NCI-H1694 treated with DMSO at 0.1 percent for 48 hours (cell line): ENCODE measurements around the gene NTSR1.

Source experiments
- DNase-seq: peaks from one replicate; lab custom pipeline; 2025; lab: John Stamatoyannopoulos, UW

NTSR1 gene

DNA sequence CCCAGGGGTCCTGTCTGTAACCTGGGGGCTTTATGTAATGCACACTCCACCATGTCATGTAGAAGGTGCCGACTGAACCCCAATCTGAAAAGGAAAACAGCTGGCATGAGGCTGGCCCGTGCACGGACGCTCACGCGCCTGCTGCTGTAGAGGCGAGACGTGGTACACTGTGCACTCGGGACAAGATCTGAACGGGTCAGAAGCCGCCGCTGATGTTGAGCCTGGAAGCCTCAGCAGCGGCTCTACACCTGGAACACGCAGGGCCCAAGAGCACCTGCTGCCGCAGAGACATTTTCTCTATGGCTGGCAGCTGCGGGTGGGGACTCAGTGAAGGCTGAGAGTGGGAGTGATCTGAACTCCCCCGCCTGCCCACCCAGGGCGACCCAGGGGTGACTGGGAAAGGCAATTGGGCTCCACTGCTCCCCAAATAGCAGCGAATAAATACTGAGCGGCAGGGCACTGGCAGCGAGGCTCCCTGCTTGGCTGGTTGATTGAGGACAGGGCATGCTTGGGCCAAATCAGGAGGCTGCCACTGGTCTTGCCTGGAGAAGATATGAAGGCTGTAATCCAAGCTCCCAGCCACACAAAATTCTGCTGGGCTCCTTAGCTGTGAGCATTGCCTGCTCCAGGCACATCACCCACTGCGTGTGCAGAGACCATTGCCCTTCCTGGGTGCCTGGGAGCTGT is 93.5 kb downstream of the NTSR1 start:
- DNase-seq = no peak

DNA sequence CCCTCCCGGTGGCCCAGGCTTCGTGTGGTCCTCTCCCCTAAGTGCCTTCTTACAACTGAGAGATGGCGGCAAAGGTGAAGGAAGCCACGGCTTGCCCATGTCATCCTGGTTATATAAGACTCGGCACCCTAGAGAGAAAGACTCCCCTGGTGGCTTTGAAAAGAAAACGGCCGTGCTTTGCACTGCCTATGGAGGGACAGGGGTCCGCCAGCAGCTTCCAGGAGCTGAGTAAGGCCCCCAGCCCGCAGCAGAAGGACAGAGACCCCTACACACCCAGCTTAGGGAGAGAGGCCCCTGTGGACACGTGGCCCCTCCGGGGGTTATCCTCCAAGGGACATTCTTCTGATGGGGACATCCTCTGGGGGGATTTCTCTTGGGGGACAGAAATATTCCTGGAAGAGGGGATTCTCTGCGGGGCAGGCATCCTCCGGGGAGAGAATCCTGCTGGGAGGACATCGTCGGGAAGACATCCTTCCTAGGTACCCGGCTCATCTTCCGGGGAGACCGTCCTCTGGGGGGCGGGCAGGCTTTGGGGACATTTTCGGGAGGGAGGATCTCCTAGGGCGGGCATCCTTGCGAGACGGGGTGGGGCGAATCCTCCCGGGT is 95.5 kb downstream of the NTSR1 start:
- DNase-seq = no peak

DNA sequence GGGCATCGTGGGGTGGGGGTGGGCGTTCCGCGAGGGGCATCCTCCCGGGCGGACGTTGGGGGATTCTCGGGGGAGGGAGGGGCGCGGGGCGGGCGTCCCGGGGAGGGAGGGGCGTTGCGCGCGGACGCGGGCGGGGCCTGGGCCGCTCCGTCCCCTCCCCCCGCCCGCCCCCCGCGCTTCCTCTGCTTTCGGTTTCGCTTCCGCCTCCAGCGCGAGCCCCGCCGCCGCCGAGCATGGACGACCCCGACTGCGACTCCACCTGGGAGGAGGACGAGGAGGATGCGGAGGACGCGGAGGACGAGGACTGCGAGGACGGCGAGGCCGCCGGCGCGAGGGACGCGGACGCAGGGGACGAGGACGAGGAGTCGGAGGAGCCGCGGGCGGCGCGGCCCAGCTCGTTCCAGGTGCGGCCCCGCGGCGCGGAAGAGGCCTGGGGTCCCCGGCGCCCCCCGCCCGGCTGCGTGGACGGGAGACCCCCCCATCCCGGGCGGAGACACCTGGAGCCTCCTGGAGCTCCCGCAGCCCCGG is 96.1 kb downstream of the NTSR1 start, which contains the start of gene OGFR:
Gene OGFR, plus strand, starts transcription at position 209 of the 528 bp plus-strand sequence. Its CDS starts 25 bp downstream, at position 234.
- no peak for DNase-seq

DNA sequence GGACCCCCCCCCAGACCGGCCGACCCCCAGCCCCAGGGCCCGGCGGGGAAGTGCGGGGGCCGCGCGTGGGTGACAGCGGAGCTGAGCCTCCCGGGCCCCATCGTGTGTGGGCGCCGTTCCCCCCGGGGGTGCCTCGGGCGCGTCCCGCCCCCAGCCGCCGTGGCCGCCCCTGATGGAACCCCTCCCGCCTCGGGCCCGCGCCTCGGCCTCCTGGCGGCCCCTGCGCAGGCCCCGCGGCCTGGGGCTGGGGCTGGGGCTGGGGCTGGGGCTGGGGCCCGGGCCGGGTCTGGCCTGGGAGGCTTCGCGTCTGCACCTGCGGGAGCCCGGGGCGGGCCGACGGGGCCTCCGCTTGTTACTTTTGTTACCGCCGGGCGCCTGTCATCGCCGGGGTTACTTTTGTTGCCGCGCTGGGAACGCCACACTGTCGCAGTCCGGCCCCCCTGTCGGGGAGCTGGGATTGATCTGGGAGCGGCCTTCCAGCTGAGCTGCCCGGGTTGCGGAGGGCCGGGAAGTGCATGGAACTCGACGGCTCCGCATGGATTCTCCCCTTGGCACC is 96.6 kb downstream of the NTSR1 start:
- DNase-seq = no peak

DNA sequence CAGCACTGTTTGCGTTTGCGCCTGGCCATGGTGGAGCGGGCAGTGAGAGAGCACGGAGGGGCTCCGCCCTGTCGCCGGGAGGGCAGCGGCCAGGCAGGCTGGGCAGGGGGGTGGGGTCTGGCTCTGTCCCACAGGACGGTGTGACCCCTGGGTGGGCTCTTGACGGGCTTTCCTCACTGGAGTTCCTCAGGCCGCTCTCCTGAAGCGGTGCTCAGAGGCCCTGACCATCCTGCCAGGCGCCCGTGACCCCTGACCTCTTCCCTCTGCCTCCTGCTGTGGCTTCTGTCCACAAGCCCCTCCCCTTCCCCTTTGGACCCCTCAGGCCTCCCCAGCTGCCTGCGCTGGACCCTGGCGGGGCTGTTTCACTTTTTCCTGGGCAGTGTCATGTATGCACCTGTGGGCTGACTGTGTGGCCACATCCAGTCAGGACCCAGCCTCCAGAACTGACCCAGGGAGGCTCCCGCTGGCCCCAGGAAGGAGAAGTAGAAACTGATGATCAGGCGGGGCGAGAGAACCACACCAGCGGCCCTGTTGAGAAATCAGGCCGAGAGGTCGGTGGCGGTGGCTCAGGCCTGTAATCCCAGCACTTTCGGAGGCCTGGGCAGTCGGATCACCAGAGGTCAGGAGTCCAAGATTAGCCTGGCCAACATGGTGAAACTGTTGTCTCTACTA is 97.2 kb downstream of the NTSR1 start:
- no peak for DNase-seq

DNA sequence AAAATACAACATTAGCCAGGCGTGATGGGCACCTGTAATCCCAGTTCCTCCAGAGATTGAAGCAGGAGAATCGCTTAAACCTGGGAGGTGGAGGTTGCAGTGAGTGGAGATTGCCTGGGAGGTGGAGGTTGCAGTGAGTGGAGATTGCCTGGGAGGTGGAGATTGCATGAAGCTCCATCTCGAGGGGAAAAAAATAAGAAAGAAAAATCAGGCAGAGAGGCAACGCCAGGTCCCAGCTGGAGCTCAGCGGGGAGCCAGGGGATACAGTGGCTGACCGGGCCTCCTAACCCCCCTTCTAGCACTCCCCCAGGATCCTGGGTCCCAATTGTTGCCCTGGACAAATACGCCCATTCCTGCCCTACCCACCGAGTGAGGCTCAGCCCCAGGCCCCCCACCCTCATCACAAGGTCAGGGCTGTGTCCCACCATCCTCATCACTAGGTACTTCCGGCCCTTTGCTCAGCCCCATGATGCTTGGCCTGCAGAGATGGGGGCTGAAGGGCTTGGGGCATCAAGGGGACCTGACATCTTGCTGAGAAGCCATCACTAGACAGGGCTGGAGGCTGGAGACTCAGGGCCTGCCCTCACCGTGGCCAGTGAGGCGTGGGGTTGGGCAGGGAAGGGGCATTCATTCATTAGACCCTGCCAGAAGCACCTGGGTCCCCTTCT is 97.9 kb downstream of the NTSR1 start:
- no peak for DNase-seq

DNA sequence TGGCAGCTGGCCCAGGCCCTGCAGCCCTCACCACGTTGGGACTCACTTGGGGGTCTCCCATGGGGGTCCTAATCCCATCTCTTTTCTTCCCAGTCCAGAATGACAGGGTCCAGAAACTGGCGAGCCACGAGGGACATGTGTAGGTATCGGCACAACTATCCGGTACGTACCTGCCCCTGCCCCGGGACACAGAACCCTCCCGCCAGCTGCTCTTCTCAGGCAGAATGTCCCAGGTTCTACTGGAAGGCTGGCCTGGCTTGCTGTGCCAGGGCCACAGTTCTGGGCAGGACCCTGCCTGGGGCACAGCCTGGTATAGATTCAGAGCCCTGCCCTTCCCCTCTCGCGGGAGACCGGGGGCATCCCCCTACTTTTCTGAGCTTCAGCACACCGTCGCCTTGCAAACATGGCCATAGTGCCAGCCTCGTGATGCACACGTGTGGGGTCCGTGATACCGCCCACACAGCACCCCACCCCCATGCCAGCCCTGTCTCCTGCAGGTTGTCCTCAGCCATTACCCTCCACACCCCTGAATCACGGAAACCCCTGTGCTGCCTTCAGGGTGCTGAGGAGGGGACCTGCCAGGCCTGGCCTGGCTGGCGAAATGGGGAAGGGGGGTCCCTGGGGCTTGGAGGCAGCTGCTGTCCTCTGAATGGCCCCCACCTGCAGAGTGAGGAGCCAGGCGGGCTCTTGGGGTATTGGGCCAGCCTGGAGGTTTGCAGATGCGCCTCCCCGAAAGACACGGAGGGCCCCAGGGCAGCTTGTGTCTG is 99.0 kb downstream of the NTSR1 start:
- DNase-seq = no peak

DNA sequence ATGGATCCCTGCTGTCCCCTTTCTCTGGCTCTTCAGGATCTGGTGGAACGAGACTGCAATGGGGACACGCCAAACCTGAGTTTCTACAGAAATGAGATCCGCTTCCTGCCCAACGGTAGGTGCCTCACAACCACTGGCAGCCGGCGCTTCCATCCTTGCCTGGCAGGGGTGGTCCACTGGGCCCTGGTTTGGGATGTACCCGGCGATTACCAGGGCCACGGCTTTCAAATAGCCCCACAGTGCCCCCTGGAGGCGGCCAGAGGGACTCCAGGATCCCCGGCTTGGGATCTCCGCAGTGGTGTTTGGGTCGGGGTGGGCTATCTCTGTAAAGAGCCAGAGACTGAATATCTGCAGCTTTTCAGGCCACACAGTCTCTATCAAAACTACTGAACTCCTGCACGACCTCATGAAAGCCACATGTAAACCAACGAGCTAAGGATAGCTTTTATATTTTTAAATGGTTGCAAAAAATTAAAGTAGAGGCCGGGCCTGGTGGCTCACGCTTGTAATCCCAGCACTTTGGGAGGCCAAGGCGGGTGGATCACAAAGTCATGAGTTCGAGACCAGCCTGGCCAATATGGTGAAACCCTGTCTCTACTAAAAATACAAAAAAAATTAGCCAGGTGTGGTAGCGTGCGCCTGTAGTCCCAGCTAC is 99.7 kb downstream of the NTSR1 start:
- DNase-seq = peak; percentile 22

DNA sequence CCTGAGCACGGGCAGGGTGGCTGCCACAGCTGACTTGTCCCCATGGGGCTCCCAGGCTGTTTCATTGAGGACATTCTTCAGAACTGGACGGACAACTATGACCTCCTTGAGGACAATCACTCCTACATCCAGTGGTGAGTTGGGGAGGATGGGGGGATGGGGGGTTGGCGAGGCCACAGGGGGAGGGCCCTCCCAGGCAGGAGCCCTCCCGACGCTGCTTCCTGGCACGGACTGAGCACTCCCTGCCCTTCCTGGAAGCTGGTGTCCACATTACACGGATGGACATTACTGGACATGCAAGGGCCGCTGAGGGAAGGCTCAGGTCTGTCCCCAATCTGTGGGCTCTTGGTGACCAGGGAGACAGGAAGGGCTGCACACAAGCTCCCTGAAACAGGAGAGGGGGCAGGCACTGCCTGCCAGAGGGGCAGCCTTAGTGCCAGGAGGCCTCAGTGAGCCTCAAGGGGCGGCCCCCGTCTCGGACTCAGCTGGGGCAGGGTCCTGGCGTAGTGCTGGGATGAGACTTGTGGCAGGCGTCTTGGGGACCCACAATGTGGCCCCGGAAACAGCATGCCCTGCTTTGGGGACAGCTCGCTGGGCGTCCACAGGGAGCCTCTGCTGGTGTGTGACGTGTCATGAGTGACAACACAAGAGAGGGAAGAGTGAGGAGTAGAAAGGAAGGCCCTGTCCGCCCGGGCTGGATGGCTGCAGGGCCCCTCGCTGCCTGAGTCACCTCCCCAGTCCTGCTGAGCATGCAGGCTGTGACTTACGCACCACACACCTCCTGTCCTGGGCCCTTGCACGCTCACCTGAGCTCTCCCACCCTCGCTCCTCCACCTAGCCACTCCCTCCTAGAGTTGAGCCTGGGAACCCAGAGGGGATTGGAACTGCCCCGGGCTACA is 101.1 kb downstream of the NTSR1 start:
- DNase-seq = no peak

DNA sequence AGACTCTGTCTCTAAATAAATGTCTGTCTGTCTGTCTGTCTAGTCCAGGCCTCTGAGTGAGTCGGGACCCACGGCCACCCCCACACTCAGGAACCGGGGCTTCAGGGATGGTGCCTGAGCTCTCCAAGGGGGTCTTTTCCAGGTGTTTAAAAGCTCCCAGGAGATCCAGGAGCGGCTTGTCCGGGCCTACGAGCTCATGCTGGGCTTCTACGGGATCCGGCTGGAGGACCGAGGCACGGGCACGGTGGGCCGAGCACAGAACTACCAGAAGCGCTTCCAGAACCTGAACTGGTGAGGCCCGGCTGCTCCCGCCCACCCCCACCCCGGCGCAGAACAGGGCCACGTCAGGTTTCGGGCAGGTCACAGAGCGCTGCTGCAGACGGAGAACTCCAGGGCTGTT is 102.7 kb downstream of the NTSR1 start:
- DNase-seq = no peak

DNA sequence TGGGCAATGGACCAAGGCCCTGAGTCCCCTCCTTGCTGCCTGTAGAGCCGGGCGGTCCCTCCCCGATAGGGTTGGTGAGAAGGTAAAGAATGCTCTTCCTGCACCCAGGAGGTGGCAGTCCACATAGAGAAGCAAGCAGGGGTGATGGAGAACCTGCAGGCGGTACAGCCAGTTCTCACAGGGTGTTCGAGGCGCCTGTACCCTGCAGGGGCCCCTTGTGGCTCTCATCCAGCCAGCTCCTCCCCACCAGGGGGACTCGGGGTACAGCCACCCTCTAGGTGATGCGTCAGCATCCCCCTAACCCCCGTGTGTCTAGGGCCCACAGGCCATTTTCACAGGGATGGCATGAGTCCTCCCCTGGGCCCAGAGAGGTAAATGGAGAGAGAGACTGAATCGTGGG is 103.1 kb downstream of the NTSR1 start:
- no peak for DNase-seq
